K562 (cell line): ENCODE measurements around the gene SMIM29. TPM values are rescaled to one million over a fixed set of nuclear protein-coding genes. Genes with fewer than 3 reads are reported as not detected.

Source experiments
- ATAC-seq: fragments of 200-7000 bp; cut with Tn5 transposase; 3 replicates; pipeline ENCODE4 v1.9.1; 2020; ENCODE audit warnings: moderate library complexity
- BruUV-seq: library from RNA; stranded (reverse); fragments of 400-500 nt; replicated peaks from 2 replicates; lab custom pipeline; 2021; lab: Mats Ljungman, UMichigan
- CTCF ChIA-PET: fragments of 300-600 bp; formaldehyde crosslinking; extraction: SDS; loops from one replicate; lab custom pipeline; 2021; ENCODE audit warnings: low intra/inter-chr PET ratio; lab: Yijun Ruan, JAX
- POLR2A ChIA-PET: fragments of 300-600, 350-650 bp; sonication (Branson Sonifier 250); formaldehyde crosslinking; extraction: SDS; loops from one replicate; lab custom pipeline; 2021; ENCODE audit warnings: antibody characterized with exemption, inconsistent platforms; lab: Yijun Ruan, JAX
- DNase-seq, 4 experiments: peaks; one replicate each; pipeline versions ENCODE4 v3.0.0 to v3.0.0-alpha.2; 2011 to 2018; ENCODE audit warnings: low spot score in 3 of 4, mixed read lengths in 3 of 4; ENCODE audit errors: extremely low read depth in 1 of 4
- FAIRE-seq: peaks from 2 replicates; lab custom pipeline; 2011; peaks lifted over from hg19 to GRCh38; lab: Jason Lieb, UNC
- H2AFZ ChIP-seq: 2 replicates; pipeline ENCODE4 v1.6.0; 2011; ENCODE audit warnings: low read depth, low read length, control low read depth, inconsistent platforms
- H3K27ac ChIP-seq: fragments of 200-600 bp; 3 replicates; pipeline ENCODE4 v1.8.0; 2011; ENCODE audit warnings: low read depth, mild to moderate bottlenecking, control low read depth, inconsistent platforms, low read length, moderate library complexity, mixed read lengths; ENCODE audit errors: extremely low read depth
- H3K27me3 ChIP-seq, 2 experiments: fragments of 300-600 bp in 1 of 2; 2 replicates in 1 of 2; 3 replicates in 1 of 2; pipeline versions ENCODE4 v1.6.0 to v1.8.0; 2011; ENCODE audit warnings: inconsistent platforms in 2 of 2, low read length in 2 of 2, mild to moderate bottlenecking in 1 of 2, mixed read lengths in 1 of 2, moderate library complexity in 1 of 2; ENCODE audit not compliant: control insufficient read depth in 2 of 2, insufficient read depth in 2 of 2
- H3K36me3 ChIP-seq: fragments of 300-600 bp; 3 replicates; pipeline ENCODE4 v1.8.0; 2011; ENCODE audit warnings: mild to moderate bottlenecking, low read length, inconsistent platforms; ENCODE audit not compliant: control insufficient read depth, insufficient read depth
- H3K4me1 ChIP-seq, 2 experiments: fragments of 200-600 bp in 1 of 2; replicated peaks in 1 of 2; 2 replicates in 1 of 2; 3 replicates in 1 of 2; pipeline versions ENCODE4 v1.5.1 to v1.8.0; 2011; ENCODE audit warnings: inconsistent platforms in 2 of 2, low read length in 2 of 2, mild to moderate bottlenecking in 1 of 2, mixed read lengths in 1 of 2, moderate library complexity in 1 of 2; ENCODE audit not compliant: control insufficient read depth in 2 of 2, insufficient read depth in 2 of 2
- H3K4me2 ChIP-seq: 2 replicates; pipeline ENCODE4 v1.6.1; 2011; ENCODE audit warnings: low read length, control low read depth, inconsistent platforms, mixed read lengths; ENCODE audit not compliant: insufficient read depth
- H3K4me3 ChIP-seq: fragments of 200-600 bp; sonication (generic), shearing (Covaris generic); 2 replicates; pipeline ENCODE4 v1.5.1; 2016; ENCODE audit warnings: control low read depth, inconsistent platforms
- H3K79me2 ChIP-seq: fragments of 200-600 bp; 3 replicates; pipeline ENCODE4 v1.8.0; 2011; ENCODE audit warnings: low read length, inconsistent platforms; ENCODE audit not compliant: control insufficient read depth, insufficient read depth
- H3K9ac ChIP-seq, 2 experiments: 2 replicates each; pipeline versions ENCODE4 v1.6.0 to v1.6.1; 2011; ENCODE audit warnings: low read depth in 2 of 2, low read length in 2 of 2, control low read depth in 1 of 2, inconsistent platforms in 1 of 2, mild to moderate bottlenecking in 1 of 2, mixed read lengths in 1 of 2; ENCODE audit not compliant: insufficient read depth in 1 of 2
- H3K9me1 ChIP-seq: one replicate; pipeline ENCODE4 v1.6.0; 2011; ENCODE audit warnings: inconsistent platforms, mild to moderate bottlenecking, low read length, moderate library complexity; ENCODE audit not compliant: control insufficient read depth, insufficient read depth
- H3K9me3 ChIP-seq: replicated peaks from 2 replicates; pipeline ENCODE4 v1.5.1; 2011; ENCODE audit warnings: low read depth, low read length, inconsistent platforms; ENCODE audit not compliant: control insufficient read depth, insufficient read depth
- H4K20me1 ChIP-seq: replicated peaks from 2 replicates; pipeline ENCODE4 v1.6.1; 2011; ENCODE audit warnings: low read length, inconsistent platforms, mixed read lengths; ENCODE audit not compliant: control insufficient read depth, insufficient read depth
- HNRNPLL ChIP-seq: fragments of 200-400 bp; formaldehyde crosslinking; IDR thresholded peaks from 2 replicates; pipeline ENCODE4 v1.6.1; 2017; ENCODE audit warnings: low read length, low read depth, mild to moderate bottlenecking; ENCODE audit not compliant: poor library complexity, severe bottlenecking
- POLR2G ChIP-seq: fragments of 200-400 bp; formaldehyde crosslinking; IDR thresholded peaks from 2 replicates; pipeline ENCODE4 v1.6.1; 2017; ENCODE audit warnings: low read depth, mild to moderate bottlenecking, antibody characterized with exemption, low read length, moderate library complexity
- RBM39 ChIP-seq: fragments of 200-400 bp; formaldehyde crosslinking; optimal IDR thresholded peaks from 2 replicates; pipeline ENCODE3; 2018; ENCODE audit warnings: low read depth, low read length
- STAG1 ChIP-seq: sonication (generic); formaldehyde crosslinking; IDR thresholded peaks from 2 replicates; pipeline ENCODE4 v1.5.0; 2020; ENCODE audit warnings: missing genetic modification reagents, borderline replicate concordance
- ZBTB2 ChIP-seq: fragments of 450-650 bp; IDR thresholded peaks from 2 replicates; pipeline ENCODE4 v1.6.1; 2016; ENCODE audit warnings: antibody characterized with exemption
- WGBS: fragments of 100-300 bp; shearing (Covaris generic); methylation state at CpG from one replicate; pipeline ENCODE4 v1.1.6; 2016; ENCODE audit warnings: low coverage, mixed read lengths; ENCODE audit not compliant: insufficient coverage; ENCODE audit errors: missing lambda C conversion rate; 5-methylcytosine and 5-hydroxymethylcytosine counted together
- in situ Hi-C: fragments of 300-500 bp; cut with MboI; formaldehyde crosslinking; loops from 4 replicates; pipeline ENCODE4 v1.15.0; 2018; ENCODE audit warnings: inconsistent platforms, mixed read lengths
- intact Hi-C: fragments of 100-400 bp; cut with micrococcal nuclease; formaldehyde crosslinking; loops from 2 replicates; pipeline ENCODE4 v1.14.2; 2022
- polyA plus RNA-seq, 8 experiments: library from polyadenylated mRNA; depleted of rRNA in 4 of 8; stranded (reverse) in 5 of 8; unstranded in 3 of 8; fragments of >200 nt; fragmentation: Nextera tagmentation in 2 of 8; fragmentation: Illumina TruSeq in 1 of 8; extraction: Ambion mirVana in 2 of 8; extraction: Trizol in 1 of 8; gene quantifications; 2 replicates each; pipeline versions ENCODE4 v1.2.1 to v1.2.3, GENCODE V29; 2011 to 2014; ENCODE audit warnings: inconsistent platforms in 1 of 8, missing spikeins in 1 of 8
- total RNA-seq, 7 experiments: library from RNA; depleted of rRNA in 6 of 7; stranded (reverse); fragments of >200 nt in 6 of 7; fragmentation: Illumina TruSeq in 2 of 7; extraction: Trizol in 2 of 7; gene quantifications; 2 replicates each; pipeline versions ENCODE4 v1.2.1 to v1.2.3, GENCODE V29; 2011 to 2021; ENCODE audit warnings: low replicate concordance in 1 of 7

SMIM29 gene
- total and polyA plus RNA-seq, 9 of the 15 experiments (the other 6 are each of a cell fraction or from before 2014, with no cell fraction given): 6.5 to 36.7 (median 20.9) TPM

GRCh38 chr6:34289137-34289536 lies 40.3 kb upstream of the SMIM29 start (continued):
- TF ChIP-seq ZBTB2 (no peak), POLR2G (0 out of 2 replicates have a peak, but pooled peaks have one; percentile 15), STAG1 (0 out of 2 replicates have a peak, but pooled peaks have one; percentile 9)

GRCh38 chr6:34288581-34288980 lies 39.8 kb upstream of the SMIM29 start:
- no peaks in the 10 kb centered on the region for H3K27me3 ChIP-seq
- no peak overlapping the region for H2AFZ ChIP-seq
- H3K4me1 ChIP-seq: peaks cover 3 to 26% of the 10 kb centered on the region in 2 experiments; a peak in 4 of 5 replicates
- H3K4me3 ChIP-seq: no peak overlapping the region
- CTCF ChIA-PET: no interaction called here
- POLR2A ChIA-PET: interaction anchor here (0.7 to 1.1 kb wide), 3 partner anchors 10 to 15 kb away, joined by 3 to 4 read pairs (median 3); no protein-coding TSS in a partner anchor
- in situ Hi-C loops (no loop called here), intact Hi-C loops (no loop called here)
- H3K9me3 ChIP-seq: no peaks in the 10 kb centered on the region
- FAIRE-seq (no peak), DNase-seq (no peak), ATAC-seq (no peak)
- H4K20me1 ChIP-seq: no peaks in the 10 kb centered on the region
- no TSS peak for BruUV-seq
- no peaks in the 10 kb centered on the region for H3K9me1 ChIP-seq
- 67% methylated on average over 5 of the region's 5 CpGs for WGBS
- no peak overlapping the region for H3K27ac ChIP-seq
- TF ChIP-seq HNRNPLL: peak; percentile 19
- TF ChIP-seq RBM39: no peak
- peaks cover 9% of the 10 kb centered on the region for H3K79me2 ChIP-seq
- H3K4me2 ChIP-seq: no peak overlapping the region
- H3K36me3 ChIP-seq: peaks cover 79% of the 10 kb centered on the region
- no peak overlapping the region for H3K9ac ChIP-seq
